Stimulated activated CD8-positive, alpha-beta memory T cell treated with anti-CD3 and anti-CD28 coated beads, Interleukin-12 subunit alpha, Interleukin-12 subunit beta, amount 100 ng/mL, for 4 hours (primary cell): ENCODE measurements around the gene IFI27.
"Not testable (repeated sequence)": the region's sequence is repeated elsewhere in the genome, so short reads cannot be mapped to it uniquely, and the experiment has no call there.

Source experiments
- DNase-seq: peaks from one replicate; pipeline ENCODE4 v3.0.0-alpha.2; 2020; ENCODE audit warnings: low read depth

The IFI27 gene

GRCh38 chr14:94110552-94111181 lies at the start of gene IFI27:
Gene IFI27 (plus strand): TSS chr14:94110736.
- DNase-seq: no peak

- no peak for DNase-seq
These were observed 48.1 kb upstream of the IFI27 start for GRCh38 chr14:94062344-94062940.

DNA sequence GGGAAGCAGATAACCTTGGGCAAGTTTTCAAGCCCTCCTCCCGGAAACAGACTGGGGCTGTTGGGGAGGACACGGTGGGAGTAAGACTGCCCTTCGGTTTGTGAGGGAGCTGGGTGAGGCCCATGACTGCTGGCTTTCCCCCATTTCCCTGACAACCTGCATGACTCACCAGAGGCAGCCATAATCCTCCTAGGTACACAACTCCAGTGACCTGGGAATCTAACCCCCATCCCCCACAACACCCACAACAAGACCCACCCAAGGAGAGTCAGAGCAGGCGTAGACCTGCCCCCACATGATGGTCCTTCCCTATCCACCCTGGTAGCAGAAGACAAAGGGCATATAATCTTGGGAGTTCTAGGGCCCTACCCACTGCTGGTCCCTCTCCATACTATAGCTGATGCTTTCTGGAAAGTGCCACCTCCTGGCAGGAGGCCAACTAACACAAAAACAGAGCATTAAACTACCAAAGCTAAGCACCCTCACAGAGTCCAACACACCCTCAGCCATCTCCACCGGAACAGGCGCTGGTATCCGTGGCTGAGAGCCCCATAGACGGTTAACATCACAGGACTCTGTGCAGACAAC lies 44.4 kb upstream of the IFI27 start:
- no peak for DNase-seq

DNA sequence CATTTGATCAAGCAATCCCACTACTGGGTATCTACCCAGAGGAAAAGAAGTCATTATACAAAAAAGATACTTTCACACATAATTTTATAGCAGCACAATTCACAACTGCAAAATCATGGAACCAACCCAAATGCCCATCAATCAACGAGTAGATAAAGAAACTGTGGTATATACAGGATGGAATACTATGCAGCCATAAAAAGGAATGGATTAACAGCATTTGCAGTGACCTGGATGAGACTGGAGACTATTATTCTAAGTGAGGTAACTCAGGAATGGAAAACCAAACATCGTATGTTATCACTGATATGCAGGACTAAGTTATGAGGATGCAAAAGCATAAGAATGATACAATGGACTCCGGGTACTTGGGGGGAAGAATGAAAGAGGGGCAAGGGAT lies 38.5 kb upstream of the IFI27 start:
- not testable (repeated sequence) for DNase-seq

DNA sequence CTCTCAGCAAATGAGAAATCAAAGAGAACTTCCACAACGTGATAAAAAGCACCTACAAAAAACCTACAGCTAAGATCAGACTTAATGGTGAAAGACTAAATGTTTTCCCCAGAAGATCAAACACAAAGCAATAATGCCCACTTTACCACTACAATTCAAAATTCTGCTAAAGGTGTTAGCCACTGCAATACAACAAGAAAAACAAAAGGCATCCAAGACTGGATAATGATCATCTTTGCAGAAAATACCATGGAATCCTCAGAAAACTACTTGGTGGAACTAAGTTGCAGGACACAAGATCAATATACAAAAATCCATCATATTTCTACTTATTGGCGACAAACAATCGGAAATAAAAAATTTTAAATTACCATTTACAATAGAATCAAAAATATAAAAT lies 36.0 kb upstream of the IFI27 start:
- no peak for DNase-seq

GRCh38 chr14:94075008-94075407 lies 35.5 kb upstream of the IFI27 start:
- no peak for DNase-seq

DNA sequence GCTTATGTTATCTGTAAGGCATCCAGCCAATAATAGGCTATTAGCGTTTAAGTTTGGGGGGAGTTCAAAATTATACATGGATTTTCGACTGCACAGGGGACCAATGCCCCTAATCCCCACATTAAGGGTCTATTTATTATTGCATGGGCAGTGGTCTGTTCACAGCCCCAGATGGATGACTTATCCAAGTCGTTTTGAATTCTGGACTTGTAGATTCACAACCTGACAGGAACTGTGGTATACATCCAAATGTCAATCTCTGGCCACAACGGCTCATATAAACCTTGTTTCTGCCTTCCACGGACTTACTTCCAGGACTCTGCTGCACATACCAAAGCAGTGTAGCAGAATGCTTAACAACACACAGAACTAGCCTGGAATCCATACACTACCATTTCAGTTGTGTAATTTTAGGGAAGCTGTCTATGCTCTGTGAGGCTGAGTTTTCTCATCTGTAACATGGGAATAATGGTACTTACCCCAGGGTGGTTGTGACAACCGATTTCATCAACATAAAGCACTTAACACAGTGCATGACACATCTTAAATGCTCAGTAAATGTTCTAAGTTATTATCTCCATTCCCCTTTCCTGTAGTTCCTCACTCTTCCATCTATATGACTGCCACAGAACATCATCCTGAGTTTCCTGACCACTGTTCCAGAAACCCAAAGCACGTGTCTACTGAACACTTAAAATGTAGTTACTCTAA lies 33.3 kb upstream of the IFI27 start:
- DNase-seq: no peak

DNA sequence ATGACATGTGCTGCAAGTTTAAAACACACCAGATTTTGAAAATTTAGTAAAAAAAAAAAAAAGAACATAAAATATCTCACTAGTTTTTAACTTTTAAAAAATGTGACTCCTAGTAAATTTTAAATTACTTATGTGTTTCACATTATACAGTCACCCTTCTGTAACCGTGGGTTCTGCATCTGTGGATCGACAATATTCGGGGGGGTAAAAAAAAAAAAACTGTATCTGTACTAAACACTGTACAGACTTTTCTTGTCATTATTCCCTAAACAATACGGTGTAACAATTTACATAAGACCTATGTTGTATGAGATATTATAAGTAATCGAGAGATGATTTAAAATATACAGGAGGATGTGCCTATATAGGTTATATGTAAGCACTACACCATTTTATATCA lies 32.7 kb upstream of the IFI27 start:
- DNase-seq: no peak

DNA sequence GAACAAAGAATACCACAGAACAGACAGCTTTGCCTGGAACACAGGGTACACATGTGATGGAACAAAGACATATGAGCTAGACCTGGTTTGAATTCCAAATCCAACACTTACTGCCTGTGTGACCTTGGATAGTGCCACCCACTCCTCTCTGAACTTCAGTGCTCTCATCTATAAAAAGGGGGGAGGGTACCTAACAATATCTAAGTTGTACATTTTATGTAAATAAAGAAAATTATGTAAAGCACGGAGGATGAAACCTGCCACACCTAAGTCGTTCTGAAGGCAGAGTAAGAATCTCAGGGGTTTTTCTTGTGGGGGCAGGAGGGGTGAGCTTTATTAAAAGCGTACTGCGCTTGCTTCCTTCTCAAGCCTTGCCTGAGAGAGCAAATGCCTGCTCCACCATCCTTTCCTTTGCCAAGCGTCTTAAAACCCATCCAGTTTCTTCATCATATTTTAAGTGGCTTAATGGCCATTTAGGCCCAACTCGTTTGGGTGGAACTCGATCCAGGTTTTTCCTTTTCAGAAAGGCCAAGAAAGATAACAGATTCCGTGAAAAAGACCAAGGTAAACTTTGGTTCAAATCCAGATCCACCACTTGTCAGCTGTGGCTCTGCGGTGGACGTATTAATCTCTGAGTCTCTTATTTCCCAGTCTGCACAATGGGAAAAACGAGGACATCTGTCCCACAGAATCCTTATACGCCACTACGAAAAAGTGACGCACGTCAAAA lies 30.5 kb upstream of the IFI27 start:
- DNase-seq: no peak

DNA sequence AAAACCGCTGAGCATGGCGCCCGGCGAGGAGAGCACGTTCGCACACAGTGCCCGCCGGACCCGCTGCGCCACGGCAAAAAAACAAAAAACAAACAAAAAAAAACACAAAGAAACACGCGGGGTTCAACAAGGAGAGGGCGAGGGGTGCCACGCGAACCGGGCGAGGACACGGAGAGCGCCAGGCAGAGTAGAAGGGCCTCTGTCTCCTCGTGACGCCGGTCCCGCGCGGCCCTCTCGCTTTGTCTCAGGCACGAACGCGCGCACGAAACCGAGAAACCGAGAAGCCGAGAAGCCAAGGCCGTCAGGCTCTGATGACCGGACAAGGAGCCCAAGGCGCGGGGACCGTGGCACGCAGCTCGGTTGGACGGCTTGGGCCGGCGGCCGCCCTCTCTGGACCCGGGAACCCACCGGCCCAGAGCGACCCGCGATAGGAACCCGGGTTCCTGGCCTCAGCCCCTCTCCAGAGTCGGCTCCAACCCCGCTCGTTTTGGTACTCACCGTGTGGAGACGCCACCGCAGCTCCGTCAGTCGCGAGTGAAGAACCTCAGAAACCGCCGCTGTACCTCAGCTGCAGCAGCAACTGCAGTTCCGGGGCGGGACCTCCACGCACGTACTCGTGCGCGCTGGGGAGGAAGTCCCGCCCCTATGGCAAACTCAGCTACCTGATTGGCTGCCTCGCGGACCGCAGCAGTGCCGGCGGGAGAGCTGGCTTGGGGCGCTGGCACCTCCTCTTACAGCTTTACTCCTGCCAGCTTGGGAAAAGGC lies 29.7 kb upstream of the IFI27 start, which contains the start of the genes DDX24 and IFI27L1:
Gene DDX24, minus strand, starts transcription at position 582 of the 765 bp plus-strand sequence. CDS start 1,460 bp downstream, outside the sequence.
Gene IFI27L1, plus strand, starts transcription at position 690 of the 765 bp plus-strand sequence. CDS start 15,628 bp downstream, outside the sequence.
- DNase-seq: peak; percentile 94

- DNase-seq: no peak
These were observed 29.1 kb upstream of the IFI27 start for GRCh38 chr14:94081386-94081820.

GRCh38 chr14:94087891-94088290 lies 22.6 kb upstream of the IFI27 start:
- DNase-seq: no peak

DNA sequence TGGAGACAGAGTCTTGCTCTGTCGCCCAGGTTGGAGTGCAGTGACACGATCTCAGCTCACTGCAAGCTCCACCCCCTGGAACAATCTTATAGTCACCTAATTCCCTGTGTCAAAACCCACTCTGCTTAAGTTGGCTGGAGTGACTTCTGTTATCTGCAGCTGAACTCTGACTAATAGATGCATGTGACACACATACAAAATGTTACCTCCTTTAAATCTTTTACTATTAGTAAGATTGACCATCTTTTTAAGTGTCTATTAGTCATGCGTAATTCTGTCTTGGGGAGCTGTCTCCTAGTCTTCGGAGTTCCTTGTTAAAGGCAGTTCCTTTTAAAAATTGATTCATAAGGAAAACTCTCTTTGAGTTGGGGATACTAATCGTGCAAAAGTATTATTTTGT lies 22.0 kb upstream of the IFI27 start:
- no peak for DNase-seq

- DNase-seq: no peak
These were observed 21.1 kb upstream of the IFI27 start for GRCh38 chr14:94089479-94089878.

- no peak for DNase-seq
These were observed 17.1 kb upstream of the IFI27 start for GRCh38 chr14:94093418-94093817.

GRCh38 chr14:94097091-94097490 lies 13.4 kb upstream of the IFI27 start:
- DNase-seq: no peak

DNA sequence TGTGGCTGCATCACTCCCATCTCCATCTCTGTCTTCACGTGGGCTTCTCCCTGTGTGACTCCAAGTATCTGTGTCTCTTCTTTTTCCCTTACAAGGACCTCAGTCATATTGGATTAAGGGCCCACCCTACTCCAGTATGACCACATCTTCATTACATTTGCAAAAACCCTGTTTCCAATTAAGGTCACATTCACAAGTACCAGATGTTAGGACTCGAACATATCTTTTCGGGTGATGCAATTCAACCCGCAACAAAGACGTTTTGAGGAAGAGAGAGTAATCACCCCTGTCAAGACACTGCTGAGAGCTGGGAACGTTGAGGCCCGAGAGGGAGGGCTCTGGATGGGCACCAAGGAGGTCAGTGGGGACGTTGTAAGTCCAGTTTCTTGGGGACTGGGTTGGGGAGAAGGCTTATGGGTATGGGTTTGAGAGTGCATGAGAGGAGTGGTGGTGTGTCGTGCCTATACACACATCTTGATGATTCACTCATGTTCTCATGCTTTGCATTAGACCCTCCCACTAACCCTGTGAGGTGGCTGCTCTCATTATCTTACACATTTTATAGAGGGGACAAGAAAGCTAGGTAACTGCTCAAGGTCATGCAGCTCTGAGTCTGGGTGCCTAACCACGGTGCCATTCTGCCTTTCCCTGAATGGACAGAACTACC lies 12.1 kb upstream of the IFI27 start:
- DNase-seq: no peak

GRCh38 chr14:94099006-94099405 lies 11.5 kb upstream of the IFI27 start:
- no peak for DNase-seq

DNA sequence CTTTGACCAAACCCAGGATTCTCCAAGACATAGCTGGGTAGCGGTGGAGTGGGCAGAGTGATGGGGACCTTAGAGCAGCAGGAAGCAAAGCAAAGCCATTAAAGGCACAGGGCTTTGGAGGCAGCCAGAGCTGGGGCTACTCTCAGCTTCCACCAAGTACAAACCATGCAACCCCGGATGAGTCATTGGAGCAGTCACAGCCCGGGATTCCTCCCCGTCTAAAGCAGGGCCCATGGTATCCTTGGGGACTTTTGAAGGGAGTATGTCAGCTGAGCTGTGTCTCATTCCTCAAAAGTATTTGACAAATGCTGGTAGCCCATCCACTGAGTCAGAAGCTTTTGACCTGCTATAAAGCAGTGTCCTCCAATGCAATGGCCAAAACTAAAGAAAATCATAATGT lies 9.7 kb upstream of the IFI27 start:
- DNase-seq: no peak

- no peak for DNase-seq
These were observed 8.8 kb upstream of the IFI27 start for GRCh38 chr14:94101748-94102147.
